DMS153 treated with DMSO at 0.1 percent for 48 hours (cell line): ENCODE data around the gene CDH6.

Source experiments
- DNase-seq: peaks from one replicate; lab custom pipeline; 2025; ENCODE audit not compliant: unreplicated experiment; lab: John Stamatoyannopoulos, UW

Gene CDH6

DNA sequence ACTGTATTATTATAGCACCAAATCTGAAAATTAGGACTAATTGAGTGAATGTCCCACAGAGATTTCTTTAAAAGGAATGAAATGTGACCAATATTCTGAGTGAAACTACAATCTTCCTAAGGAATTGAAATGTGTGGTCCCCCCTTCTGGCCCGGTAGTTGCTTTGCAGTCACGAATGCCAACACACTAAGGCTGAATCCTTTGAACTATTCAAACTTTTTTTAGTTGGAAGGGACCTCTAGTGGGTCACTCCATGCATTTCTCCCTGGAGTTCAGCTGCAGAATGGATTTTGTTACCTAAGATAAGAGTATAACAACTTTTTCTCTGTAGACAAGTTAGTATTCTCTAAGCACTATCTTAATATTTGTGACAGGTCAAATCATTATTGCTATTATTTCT lies 2.8 kb downstream of the CDH6 start:
- no peak for DNase-seq

GRCh38 chr5:31197183-31197582 lies 3.7 kb downstream of the CDH6 start:
- DNase-seq = no peak

GRCh38 chr5:31204958-31205357 lies 11.5 kb downstream of the CDH6 start:
- no peak for DNase-seq

- no peak for DNase-seq
Measured at GRCh38 chr5:31208043-31208442, 14.6 kb downstream of the CDH6 start.

DNA sequence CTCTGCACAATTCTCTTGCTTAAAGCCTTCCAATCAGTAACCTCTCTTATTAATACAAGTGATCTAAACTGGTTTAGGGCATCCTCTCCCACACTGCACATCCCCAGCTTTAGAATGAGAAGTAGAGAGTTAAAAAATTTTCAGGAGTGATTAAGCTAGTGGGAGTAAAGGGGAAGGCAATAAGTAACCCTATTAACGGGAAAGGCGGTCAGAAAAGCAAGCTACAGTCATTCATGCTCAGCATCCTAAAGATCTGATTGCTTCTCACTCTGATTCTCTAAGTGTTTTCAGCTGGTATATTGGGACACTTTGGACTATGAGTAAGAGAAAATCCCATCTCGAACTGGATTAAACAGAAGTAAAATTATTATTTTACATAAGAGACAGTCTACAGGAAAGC lies 15.8 kb downstream of the CDH6 start:
- DNase-seq = no peak

DNA sequence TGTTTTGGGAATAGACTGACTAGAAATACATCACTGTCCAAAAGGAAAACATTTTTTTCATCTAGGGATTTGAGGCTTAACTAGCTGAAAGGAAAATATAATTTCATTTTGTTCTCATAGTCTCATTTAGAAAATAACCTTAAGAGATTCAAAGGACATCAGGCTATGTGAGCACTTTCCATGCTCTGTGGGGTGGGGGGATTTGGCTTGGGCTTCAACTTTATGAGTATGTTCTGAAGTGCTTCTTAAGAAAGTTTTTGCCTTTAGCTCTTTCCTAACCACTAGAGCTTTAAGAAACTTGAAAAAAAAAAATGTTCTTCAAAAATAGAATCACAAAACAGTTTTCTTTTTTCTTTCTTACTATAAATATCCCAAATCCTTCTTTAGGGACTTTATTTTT lies 17.6 kb downstream of the CDH6 start:
- DNase-seq = no peak

- DNase-seq = no peak
Measured at GRCh38 chr5:31213257-31213656, 19.8 kb downstream of the CDH6 start.

DNA sequence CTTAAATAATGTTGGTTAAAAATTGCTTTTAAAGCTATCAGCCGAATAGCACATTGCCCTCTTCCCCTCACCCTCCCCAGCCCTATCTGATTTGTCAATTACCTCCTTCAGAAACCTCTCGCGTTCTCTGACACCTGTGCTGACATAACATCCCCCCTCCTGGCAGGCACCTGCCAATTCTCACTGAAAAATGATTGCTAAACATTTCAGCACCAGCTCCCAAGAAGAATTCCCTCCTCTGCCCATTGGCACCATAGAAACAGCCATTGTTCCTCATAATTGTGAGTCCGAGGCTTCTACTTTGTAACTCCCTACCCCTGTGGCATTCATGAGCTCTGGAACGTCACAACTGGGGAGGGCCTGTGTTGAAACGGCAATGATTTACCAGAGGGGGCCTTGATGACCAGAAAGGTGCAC lies 20.2 kb downstream of the CDH6 start:
- peak; percentile 48 for DNase-seq

GRCh38 chr5:31214229-31214628 lies 20.7 kb downstream of the CDH6 start:
- no peak for DNase-seq

DNA sequence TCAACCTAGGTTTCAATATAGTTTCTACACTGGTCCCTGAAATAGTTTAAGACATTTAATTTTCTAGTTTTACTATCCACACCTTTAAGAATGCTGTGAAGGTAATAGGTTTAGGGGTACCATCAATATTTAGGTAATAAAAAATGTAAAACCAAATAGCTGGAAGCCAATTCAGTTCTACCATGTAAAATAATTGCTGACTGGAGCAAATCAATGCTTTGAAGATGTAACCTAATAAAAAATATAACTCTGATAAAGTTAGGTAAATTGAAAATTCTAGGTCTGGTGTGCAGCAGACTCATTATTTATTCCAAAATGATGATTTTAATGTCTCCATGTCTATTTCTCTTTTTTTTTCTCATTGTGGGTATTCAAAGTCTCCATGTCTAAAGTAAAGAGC lies 21.8 kb downstream of the CDH6 start:
- DNase-seq = no peak

GRCh38 chr5:31217446-31217845 lies 24.0 kb downstream of the CDH6 start:
- DNase-seq = no peak

GRCh38 chr5:31218978-31219377 lies 25.5 kb downstream of the CDH6 start:
- DNase-seq = no peak

DNA sequence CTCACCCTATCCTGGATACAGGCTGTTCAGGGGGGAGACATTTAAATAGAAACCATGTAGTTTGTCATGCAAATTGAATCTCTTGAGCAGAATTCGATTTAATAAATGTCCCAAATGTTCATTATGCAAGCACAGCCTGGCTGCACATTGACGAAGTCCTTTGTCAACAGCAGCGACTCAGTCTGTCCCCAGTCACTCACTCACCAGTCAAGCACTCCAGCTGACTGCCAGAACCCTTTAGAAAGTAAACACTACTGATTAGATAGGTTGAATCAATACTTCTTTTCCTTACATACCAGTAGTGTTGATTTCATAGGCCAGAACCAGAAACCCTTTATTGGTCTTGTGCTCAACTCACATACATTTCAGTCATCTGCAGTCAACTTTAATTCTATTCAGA lies 27.5 kb downstream of the CDH6 start:
- DNase-seq = no peak

DNA sequence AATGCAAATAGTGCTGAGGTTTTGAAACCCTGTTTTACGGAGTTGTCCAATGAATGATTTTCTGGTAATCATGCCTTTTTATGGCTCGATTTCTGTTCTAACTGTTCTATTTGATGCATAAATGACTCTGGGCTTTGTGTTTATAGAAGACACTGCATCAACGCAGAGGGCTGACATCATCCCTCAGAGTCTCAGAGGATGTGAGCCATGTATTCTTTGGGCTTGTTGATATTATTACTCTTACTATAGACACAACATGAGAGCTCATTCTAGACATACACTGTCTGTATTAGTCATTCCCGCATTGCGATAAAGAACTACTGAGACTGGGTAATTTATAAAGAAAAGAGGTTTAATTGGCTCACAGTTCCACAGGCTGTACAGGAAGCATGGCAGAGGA lies 31.6 kb downstream of the CDH6 start:
- no peak for DNase-seq

GRCh38 chr5:31225613-31226012 lies 32.1 kb downstream of the CDH6 start:
- DNase-seq = no peak

GRCh38 chr5:31226651-31227050 lies 33.2 kb downstream of the CDH6 start:
- DNase-seq = no peak

DNA sequence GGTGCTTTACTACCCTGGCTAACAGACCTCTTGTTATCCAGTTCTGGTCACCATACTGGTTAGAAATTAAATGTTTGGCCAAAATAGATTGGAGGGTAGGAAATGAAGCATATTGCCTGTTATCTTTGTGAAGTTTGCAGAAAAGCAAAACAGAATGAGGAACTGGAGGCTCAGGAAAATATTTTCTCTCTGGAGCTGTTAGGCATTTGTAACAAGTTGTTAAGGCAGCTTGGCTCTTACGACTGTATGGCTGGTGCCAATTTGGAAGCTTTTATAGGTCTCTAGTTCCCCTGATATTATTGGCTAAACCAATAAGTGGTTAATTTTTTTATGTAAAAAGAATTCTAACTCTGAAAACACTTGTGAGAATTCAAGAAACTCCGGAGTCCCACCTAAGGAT lies 35.8 kb downstream of the CDH6 start:
- no peak for DNase-seq

GRCh38 chr5:31231177-31231838 lies 37.8 kb downstream of the CDH6 start:
- no peak for DNase-seq

DNA sequence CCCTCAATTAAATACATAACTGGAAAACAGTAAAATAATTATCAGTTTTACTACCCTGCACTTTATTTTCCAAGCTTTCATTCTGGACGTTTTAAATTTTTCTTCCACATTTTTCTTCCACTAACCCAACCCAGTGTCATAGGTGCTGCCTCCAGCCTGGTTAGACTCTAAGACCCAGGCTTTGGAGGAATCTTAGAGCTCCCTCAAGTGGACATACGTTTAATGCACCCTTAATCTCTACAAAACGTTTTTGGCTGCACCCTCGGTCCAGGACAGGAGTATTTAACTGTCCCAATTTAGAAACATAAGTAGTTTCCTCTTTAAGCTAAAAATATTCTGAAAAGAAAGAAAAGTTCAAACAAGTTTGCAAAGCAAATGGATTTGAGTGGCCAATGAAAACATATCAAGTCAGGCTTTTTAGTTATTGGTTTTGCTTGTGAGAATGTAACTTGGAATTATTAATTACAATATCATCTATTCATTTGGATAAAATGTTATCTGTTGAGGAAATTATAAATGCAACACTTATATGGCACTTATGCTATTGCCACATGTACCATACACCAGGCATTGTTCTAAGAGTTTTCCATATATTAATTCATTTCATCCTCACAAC lies 38.9 kb downstream of the CDH6 start:
- DNase-seq = peak; percentile 62

DNA sequence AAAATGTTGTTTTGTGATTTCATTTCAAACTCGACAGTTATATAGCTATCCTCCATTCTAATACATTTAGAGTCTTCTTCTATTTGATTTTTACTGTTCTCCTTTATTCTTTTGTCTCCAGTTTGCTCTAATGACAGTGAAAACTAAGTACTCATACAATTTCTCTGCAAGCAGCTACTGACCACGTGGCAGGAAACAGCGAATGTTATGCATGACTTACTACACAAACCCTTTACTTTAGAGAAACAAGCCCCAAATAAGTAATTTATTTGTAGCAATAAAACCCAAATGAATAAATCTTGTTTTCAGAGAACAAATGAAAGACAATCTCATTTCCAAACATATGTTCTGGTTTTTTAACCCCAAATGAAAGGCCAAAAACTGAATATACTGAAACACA lies 41.9 kb downstream of the CDH6 start:
- DNase-seq = no peak

DNA sequence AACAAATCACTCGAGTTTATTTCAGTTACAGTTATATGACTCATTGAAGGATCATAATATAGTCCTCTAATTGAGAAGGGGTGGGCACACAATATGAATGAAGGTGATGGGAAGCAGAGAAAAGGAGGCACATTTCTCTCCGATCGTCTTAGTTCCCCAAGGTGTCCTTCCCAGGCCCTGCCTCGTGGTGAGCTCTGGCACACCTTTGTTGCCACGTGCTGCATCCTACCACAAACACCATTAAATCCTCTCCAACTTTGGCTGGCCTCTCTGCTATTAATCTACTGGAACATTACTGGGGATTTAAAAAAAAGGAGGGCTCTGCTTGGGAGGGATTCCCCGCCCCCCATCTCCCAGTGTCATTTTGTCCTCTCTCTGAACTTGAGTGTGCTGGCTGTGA lies 42.9 kb downstream of the CDH6 start:
- DNase-seq = no peak

DNA sequence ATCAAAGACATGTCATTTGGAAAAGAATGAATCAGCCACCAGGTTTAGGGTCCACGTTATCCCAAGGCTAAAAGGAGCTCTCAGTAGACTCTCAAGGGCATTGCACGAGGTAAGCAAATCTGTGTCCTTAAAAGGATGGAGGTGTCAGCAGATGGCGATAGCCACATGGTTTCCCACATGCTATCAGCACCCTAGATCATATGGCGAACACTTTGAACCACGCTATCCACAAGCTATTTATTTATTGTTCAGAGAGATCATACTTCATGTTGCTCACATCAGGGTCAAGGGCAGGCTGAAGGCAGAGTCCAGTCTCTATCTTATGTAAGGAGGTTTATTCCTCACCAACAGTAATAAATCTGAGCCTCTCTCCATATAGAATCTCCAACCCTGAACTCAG lies 43.7 kb downstream of the CDH6 start:
- DNase-seq = no peak

GRCh38 chr5:31238497-31238896 lies 45.0 kb downstream of the CDH6 start:
- DNase-seq = no peak
